ENCODE results near the gene TMEM200B.

DNA sequence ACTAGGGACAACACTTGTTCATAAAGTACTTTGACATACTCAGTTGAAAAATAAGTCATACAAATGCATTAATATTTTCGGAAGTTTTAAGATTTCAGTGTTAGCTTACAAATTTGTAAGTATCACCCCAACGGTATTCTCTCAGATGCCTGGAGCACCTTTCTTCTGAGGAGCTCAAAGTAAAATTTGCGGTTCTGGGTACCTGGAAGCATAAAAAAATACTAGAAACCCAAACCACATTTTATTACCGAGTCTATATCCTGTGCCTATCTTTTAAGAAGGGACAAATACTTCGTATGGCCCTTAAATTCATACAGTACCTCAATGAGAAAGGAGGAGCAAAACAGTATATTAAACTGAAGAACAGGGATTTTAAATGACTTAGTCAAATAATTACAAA is 47.8 kb upstream of the TMEM200B start:
- TF ChIP-seq POLR2A (IDR thresholded peaks at IDR 0.05; ENCODE audit: low read depth, low read length), result no peak
- TF ChIP-seq, protein P1, sequence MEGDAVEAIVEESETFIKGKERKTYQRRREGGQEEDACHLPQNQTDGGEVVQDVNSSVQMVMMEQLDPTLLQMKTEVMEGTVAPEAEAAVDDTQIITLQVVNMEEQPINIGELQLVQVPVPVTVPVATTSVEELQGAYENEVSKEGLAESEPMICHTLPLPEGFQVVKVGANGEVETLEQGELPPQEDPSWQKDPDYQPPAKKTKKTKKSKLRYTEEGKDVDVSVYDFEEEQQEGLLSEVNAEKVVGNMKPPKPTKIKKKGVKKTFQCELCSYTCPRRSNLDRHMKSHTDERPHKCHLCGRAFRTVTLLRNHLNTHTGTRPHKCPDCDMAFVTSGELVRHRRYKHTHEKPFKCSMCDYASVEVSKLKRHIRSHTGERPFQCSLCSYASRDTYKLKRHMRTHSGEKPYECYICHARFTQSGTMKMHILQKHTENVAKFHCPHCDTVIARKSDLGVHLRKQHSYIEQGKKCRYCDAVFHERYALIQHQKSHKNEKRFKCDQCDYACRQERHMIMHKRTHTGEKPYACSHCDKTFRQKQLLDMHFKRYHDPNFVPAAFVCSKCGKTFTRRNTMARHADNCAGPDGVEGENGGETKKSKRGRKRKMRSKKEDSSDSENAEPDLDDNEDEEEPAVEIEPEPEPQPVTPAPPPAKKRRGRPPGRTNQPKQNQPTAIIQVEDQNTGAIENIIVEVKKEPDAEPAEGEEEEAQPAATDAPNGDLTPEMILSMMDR (conservative IDR thresholded peaks at IDR 0.05; ENCODE audit: low read depth, low read length), result no peak
- TF ChIP-seq CEBPB (IDR thresholded peaks at IDR 0.05; ENCODE audit: low read depth, low read length), result no peak
- TF ChIP-seq, protein P2, sequence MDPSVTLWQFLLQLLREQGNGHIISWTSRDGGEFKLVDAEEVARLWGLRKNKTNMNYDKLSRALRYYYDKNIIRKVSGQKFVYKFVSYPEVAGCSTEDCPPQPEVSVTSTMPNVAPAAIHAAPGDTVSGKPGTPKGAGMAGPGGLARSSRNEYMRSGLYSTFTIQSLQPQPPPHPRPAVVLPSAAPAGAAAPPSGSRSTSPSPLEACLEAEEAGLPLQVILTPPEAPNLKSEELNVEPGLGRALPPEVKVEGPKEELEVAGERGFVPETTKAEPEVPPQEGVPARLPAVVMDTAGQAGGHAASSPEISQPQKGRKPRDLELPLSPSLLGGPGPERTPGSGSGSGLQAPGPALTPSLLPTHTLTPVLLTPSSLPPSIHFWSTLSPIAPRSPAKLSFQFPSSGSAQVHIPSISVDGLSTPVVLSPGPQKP (IDR thresholded peaks at IDR 0.05; ENCODE audit: borderline replicate concordance, low read depth, low read length), result no peak
- TF ChIP-seq NFE2L2 (IDR thresholded peaks at IDR 0.05; ENCODE audit: low read depth, low read length), result no peak
- TF ChIP-seq RFX5 (IDR thresholded peaks at IDR 0.05; ENCODE audit: low read depth, low read length), result no peak
- no peak for TF ChIP-seq CHD1 (IDR thresholded peaks at IDR 0.05; ENCODE audit: low read depth, low read length)
- no peak for TF ChIP-seq MAFK (IDR thresholded peaks at IDR 0.05; ENCODE audit: low read depth, low read length)
- no peak for TF ChIP-seq MAZ (IDR thresholded peaks at IDR 0.05; ENCODE audit: borderline replicate concordance, low read depth, low read length)
- TF ChIP-seq, protein P3, sequence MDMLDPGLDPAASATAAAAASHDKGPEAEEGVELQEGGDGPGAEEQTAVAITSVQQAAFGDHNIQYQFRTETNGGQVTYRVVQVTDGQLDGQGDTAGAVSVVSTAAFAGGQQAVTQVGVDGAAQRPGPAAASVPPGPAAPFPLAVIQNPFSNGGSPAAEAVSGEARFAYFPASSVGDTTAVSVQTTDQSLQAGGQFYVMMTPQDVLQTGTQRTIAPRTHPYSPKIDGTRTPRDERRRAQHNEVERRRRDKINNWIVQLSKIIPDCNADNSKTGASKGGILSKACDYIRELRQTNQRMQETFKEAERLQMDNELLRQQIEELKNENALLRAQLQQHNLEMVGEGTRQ (IDR thresholded peaks at IDR 0.05; ENCODE audit: low read depth, low read length), result no peak
- no peak for TF ChIP-seq MXI1 (IDR thresholded peaks at IDR 0.05; ENCODE audit: borderline replicate concordance, low read depth, low read length)
- TF ChIP-seq SMC3 (IDR thresholded peaks at IDR 0.05; ENCODE audit: low read depth, low read length), result no peak

Measured in IMR-90 (cell line).